Vagina (tissue), 2 donors: ENCODE measurements around the gene GRIA1.

Experiments used
- CTCF ChIP-seq, 3 experiments: fragments of 450-650 bp in 2 of 3; fragments of 200-600 bp in 1 of 3; sonication (generic) in 1 of 3; IDR thresholded peaks; one replicate each; pipeline ENCODE4 v1.5.1; 2017 to 2019; ENCODE audit warnings: antibody characterized with exemption in 3 of 3, mild to moderate bottlenecking in 2 of 3, moderate library complexity in 2 of 3
- POLR2A ChIP-seq, 2 donors: fragments of 450-650 bp; IDR thresholded peaks; one replicate each; pipeline ENCODE4 v1.6.1; 2017; ENCODE audit warnings: antibody characterized with exemption in 2 of 2, mild to moderate bottlenecking in 2 of 2, moderate library complexity in 2 of 2

- TF ChIP-seq POLR2A (IDR thresholded peaks at IDR 0.05): no peak
- TF ChIP-seq CTCF (IDR thresholded peaks at IDR 0.05): no peak
These were observed 309.0 kb downstream of the GRIA1 start for GRCh38 chr5:153799466-153799865.
